Parathyroid adenoma (tissue), 2 donors: Measurements from ENCODE around the gene FEN1.

Source experiments
- H2AFZ ChIP-seq: fragments of 300-600 bp; sonication (generic); one replicate; pipeline ENCODE4 v1.7.0; 2017; ENCODE audit warnings: antibody characterized with exemption, mild to moderate bottlenecking
- H3K27ac ChIP-seq: fragments of 300-600 bp; sonication (generic); one replicate; pipeline ENCODE4 v1.7.0; 2017
- H3K27me3 ChIP-seq: fragments of 300-600 bp; sonication (generic); one replicate; pipeline ENCODE4 v1.7.0; 2017; ENCODE audit warnings: low read length; ENCODE audit not compliant: control insufficient read depth, insufficient read depth
- H3K36me3 ChIP-seq: fragments of 300-600 bp; sonication (generic); one replicate; pipeline ENCODE4 v1.7.0; 2017; ENCODE audit warnings: low read length; ENCODE audit not compliant: control insufficient read depth, insufficient read depth
- H3K4me1 ChIP-seq: fragments of 300-600 bp; sonication (generic); one replicate; pipeline ENCODE4 v1.7.0; 2017; ENCODE audit warnings: control low read depth
- H3K4me2 ChIP-seq: fragments of 300-600 bp; sonication (generic); one replicate; pipeline ENCODE4 v1.7.0; 2017; ENCODE audit warnings: low read length
- H3K4me3 ChIP-seq: fragments of 300-600 bp; sonication (generic); one replicate; pipeline ENCODE4 v1.7.0; 2017; ENCODE audit warnings: low read depth, low read length
- H3K79me2 ChIP-seq: fragments of 300-600 bp; sonication (generic); one replicate; pipeline ENCODE4 v1.7.0; 2017; ENCODE audit warnings: control low read depth
- H3K9ac ChIP-seq: fragments of 300-600 bp; sonication (generic); one replicate; pipeline ENCODE4 v1.7.0; 2017; ENCODE audit warnings: mild to moderate bottlenecking
- H3K9me3 ChIP-seq: fragments of 300-600 bp; sonication (generic); one replicate; pipeline ENCODE4 v1.7.0; 2017; ENCODE audit warnings: low read length; ENCODE audit not compliant: control insufficient read depth
- TF ChIP-seq, protein P1 (sequence below): fragments of 300-600 bp; sonication (generic); IDR thresholded peaks from one replicate; pipeline ENCODE4 v1.7.0; 2017; ENCODE audit warnings: antibody characterized with exemption, mild to moderate bottlenecking
- donor health status: primary hyperparathyroidism.

FEN1 gene

DNA sequence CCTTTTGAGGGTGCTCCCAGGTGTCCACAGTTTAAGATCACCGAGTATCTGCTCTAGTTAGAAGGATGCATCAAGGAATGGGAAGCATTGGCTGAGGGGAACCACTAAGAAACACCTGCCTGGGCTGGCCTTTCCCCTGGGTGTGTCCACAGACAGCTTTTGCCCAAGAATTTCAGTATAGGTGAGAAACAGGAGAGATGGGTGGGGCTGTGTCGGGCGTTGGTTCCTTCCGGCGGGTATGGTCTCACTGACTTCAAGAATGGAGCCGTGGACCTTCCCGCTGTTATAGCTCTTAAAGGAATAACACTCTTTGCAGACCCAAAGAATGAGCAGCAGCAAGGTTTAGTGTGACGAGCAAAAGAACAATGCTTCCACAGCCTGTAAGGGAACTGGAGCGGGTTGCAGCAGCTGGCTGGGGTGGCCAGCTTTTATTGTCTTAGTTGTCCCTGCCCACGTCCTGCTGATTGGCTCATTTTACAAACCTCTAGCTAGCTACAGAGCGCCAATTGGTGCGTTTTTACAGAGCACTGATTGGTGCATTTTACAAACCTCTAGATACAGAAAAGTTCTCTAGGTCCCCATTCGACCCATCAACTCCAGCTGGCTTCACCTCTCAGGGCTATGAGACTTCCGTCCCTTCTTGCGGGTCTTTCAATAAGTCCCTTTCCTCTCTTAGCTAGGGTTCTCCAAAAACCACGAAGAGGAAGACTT, 21.7 kb downstream of the FEN1 start:
- H3K27ac ChIP-seq: peak overlapping the region; percentile 89
- TF ChIP-seq, protein P1, sequence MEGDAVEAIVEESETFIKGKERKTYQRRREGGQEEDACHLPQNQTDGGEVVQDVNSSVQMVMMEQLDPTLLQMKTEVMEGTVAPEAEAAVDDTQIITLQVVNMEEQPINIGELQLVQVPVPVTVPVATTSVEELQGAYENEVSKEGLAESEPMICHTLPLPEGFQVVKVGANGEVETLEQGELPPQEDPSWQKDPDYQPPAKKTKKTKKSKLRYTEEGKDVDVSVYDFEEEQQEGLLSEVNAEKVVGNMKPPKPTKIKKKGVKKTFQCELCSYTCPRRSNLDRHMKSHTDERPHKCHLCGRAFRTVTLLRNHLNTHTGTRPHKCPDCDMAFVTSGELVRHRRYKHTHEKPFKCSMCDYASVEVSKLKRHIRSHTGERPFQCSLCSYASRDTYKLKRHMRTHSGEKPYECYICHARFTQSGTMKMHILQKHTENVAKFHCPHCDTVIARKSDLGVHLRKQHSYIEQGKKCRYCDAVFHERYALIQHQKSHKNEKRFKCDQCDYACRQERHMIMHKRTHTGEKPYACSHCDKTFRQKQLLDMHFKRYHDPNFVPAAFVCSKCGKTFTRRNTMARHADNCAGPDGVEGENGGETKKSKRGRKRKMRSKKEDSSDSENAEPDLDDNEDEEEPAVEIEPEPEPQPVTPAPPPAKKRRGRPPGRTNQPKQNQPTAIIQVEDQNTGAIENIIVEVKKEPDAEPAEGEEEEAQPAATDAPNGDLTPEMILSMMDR: no peak
- peak overlapping the region; percentile 79 for H3K4me3 ChIP-seq
- H3K4me2 ChIP-seq: peak overlapping the region; percentile 88
- H3K79me2 ChIP-seq: no peaks in the 10 kb centered on the region
- no peaks in the 10 kb centered on the region for H3K9me3 ChIP-seq
- H3K36me3 ChIP-seq: no peaks in the 10 kb centered on the region
- no peaks in the 10 kb centered on the region for H3K27me3 ChIP-seq
- no peak overlapping the region for H3K9ac ChIP-seq
- peak overlapping the region; percentile 82 for H2AFZ ChIP-seq
- H3K4me1 ChIP-seq: no peaks in the 10 kb centered on the region

- H3K27me3 ChIP-seq: no peaks in the 10 kb centered on the region
- no peaks in the 10 kb centered on the region for H3K9me3 ChIP-seq
- no peaks in the 10 kb centered on the region for H3K4me1 ChIP-seq
- H2AFZ ChIP-seq: peak overlapping the region; percentile 82
- H3K27ac ChIP-seq: peak overlapping the region; percentile 89
- peak overlapping the region; percentile 79 for H3K4me3 ChIP-seq
- peak overlapping the region; percentile 28 for H3K9ac ChIP-seq
- H3K79me2 ChIP-seq: no peaks in the 10 kb centered on the region
- H3K36me3 ChIP-seq: no peaks in the 10 kb centered on the region
- TF ChIP-seq, protein P1: no peak
- peak overlapping the region; percentile 96 for H3K4me2 ChIP-seq
These were observed 22.5 kb downstream of the FEN1 start for GRCh38 chr11:61814958-61815789.

DNA sequence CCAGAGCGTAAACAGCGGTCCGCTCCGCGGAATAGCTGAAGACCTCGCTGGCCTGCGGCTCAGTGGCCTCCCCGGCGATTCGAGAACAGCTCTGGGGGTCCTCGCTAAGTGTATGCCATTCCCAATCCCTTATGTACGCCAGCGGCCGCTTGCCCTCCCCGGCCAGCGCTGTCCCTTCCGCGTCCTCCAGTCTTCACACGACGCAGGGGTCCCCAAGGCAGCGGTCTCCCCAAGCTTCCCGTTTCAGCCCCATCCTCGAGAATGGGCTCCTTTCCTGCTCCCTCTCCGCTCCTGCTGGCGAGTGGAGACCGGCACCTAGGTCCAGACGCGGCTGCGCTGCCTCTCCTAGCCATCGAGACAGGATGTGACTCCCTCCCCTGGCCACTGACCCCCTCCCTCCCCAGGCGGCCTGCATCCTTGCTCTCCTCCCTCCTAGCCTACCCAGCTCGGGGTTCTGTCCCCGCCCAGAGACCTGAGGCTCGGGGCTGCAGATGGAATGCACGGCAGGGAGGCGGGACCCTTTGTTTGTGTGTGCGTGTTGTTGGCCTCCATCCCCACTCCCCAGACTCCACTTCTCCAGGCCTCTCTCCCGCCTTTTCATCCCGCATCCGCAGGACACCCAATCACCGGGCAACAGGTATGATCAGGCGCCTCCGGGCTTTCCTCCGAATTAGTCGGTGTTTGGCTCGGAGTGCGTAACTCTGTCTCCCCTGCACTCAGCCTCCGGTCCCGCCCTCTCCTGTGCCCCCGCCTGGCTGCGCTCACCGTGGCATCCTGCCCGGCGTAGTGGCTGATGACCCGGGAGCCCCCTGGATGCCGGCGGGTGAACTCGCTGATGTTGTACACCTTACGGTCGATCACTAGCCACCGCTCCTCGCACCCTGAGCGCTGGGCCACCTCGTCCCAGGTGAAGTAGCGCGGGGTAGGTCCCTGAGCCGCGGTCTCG, 23.4 kb downstream of the FEN1 start:
- Histone ChIP-seq H3K9ac (no peak overlapping the region), H3K27me3 (no peaks in the 10 kb centered on the region), H3K79me2 (no peaks in the 10 kb centered on the region), H3K36me3 (no peaks in the 10 kb centered on the region), H3K27ac (peak overlapping the region; percentile 89), H3K9me3 (no peaks in the 10 kb centered on the region), H3K4me3 (peak overlapping the region; percentile 79), H2AFZ (peak overlapping the region; percentile 82), H3K4me1 (no peaks in the 10 kb centered on the region), H3K4me2 (peak overlapping the region; percentile 96)
- TF ChIP-seq, protein P1: no peak

GRCh38 chr11:61816736-61817455, 24.2 kb downstream of the FEN1 start, which contains the start of gene FADS1:
FADS1 (minus strand) TSS chr11:61817003; CDS start chr11:61816929, 74 bp downstream.
- Histone ChIP-seq H3K9me3 (no peaks in the 10 kb centered on the region), H3K4me1 (no peaks in the 10 kb centered on the region), H3K4me2 (peak within 1 kb of the TSS; percentile 96), H3K27me3 (no peaks in the 10 kb centered on the region), H3K36me3 (no peaks in the 10 kb centered on the region), H3K9ac (no peak within 1 kb of the TSS), H3K79me2 (no peaks in the 10 kb centered on the region), H3K4me3 (peak within 1 kb of the TSS; percentile 79), H2AFZ (peak within 1 kb of the TSS; percentile 82), H3K27ac (peak within 1 kb of the TSS; percentile 89)
- TF ChIP-seq, protein P1: peak; percentile 52
